ENCODE data around the gene GNPTG.
"Not testable (repeated sequence)": the region's sequence is repeated elsewhere in the genome, so short reads cannot be mapped to it uniquely, and the experiment has no call there.

Gene GNPTG

GRCh38 chr16:1320097-1320496 lies 31.6 kb upstream of the GNPTG start:
- no peak for DNase-seq

- no peak for DNase-seq
Observed at GRCh38 chr16:1320658-1321240, 31.0 kb upstream of the GNPTG start.

- DNase-seq: no peak
Observed at GRCh38 chr16:1322407-1322806, 29.3 kb upstream of the GNPTG start.

- DNase-seq: no peak
Observed at GRCh38 chr16:1323296-1324239, 28.2 kb upstream of the GNPTG start.

- DNase-seq: no peak
Observed at GRCh38 chr16:1324286-1324826, 27.4 kb upstream of the GNPTG start.

- DNase-seq: no peak
Observed at GRCh38 chr16:1325261-1325660, 26.5 kb upstream of the GNPTG start.

GRCh38 chr16:1325673-1326371 lies 25.9 kb upstream of the GNPTG start:
- DNase-seq: no peak

GRCh38 chr16:1326391-1326790 lies 25.3 kb upstream of the GNPTG start:
- DNase-seq: no peak

- DNase-seq: no peak
Observed at GRCh38 chr16:1326946-1327618, 24.6 kb upstream of the GNPTG start.

GRCh38 chr16:1327619-1327947 lies 24.1 kb upstream of the GNPTG start:
- DNase-seq: no peak

- not testable (repeated sequence) for DNase-seq
Observed at GRCh38 chr16:1328136-1328535, 23.6 kb upstream of the GNPTG start.

- not testable (repeated sequence) for DNase-seq
Observed at GRCh38 chr16:1328961-1329360, 22.8 kb upstream of the GNPTG start.

GRCh38 chr16:1330260-1330914 lies 21.3 kb upstream of the GNPTG start:
- DNase-seq: no peak

- DNase-seq: no peak
Observed at GRCh38 chr16:1330931-1331711, 20.6 kb upstream of the GNPTG start.

GRCh38 chr16:1331712-1332617 lies 19.8 kb upstream of the GNPTG start:
- peak; percentile 59 for DNase-seq

- DNase-seq: no peak
Observed at GRCh38 chr16:1332618-1333148, 19.0 kb upstream of the GNPTG start.

- peak; percentile 54 for DNase-seq
Observed at GRCh38 chr16:1333149-1333812, 18.4 kb upstream of the GNPTG start, which contains the start of gene BAIAP3. BAIAP3 (plus strand) TSS chr16:1333645; CDS start chr16:1338550, 4,905 bp downstream.

GRCh38 chr16:1333854-1334700 lies 17.7 kb upstream of the GNPTG start:
- DNase-seq: no peak

Data from activated gamma-delta T cell treated with Interleukin-2 at 50 U/mL for 16 hours (primary cell).